Loucy (cell line): ENCODE measurements around the gene ZNF648.

Source experiments
- H2AFZ ChIP-seq: fragments of 200-600 bp; sonication (generic); 2 replicates; pipeline ENCODE4 v1.6.0; 2016; ENCODE audit warnings: antibody characterized with exemption, mild to moderate bottlenecking, low read length, moderate library complexity
- H3F3A ChIP-seq: fragments of 200-600 bp; 2 replicates; pipeline ENCODE4 v1.6.0; 2016; ENCODE audit warnings: antibody characterized with exemption, low read depth, mild to moderate bottlenecking
- H3K27me3 ChIP-seq: fragments of 200-600 bp; sonication (generic); 2 replicates; pipeline ENCODE4 v1.6.1; 2014; ENCODE audit warnings: low read length, mild to moderate bottlenecking; ENCODE audit not compliant: insufficient read depth, poor library complexity, severe bottlenecking
- H3K36me3 ChIP-seq: fragments of 200-600 bp; sonication (generic); 2 replicates; pipeline ENCODE4 v1.6.1; 2016; ENCODE audit warnings: low read length; ENCODE audit not compliant: insufficient read depth
- H3K4me1 ChIP-seq: fragments of 200-600 bp; sonication (generic); 2 replicates; pipeline ENCODE4 v1.5.1; 2014; ENCODE audit warnings: low read length, mild to moderate bottlenecking; ENCODE audit not compliant: insufficient read depth, poor library complexity, severe bottlenecking
- H3K4me2 ChIP-seq: fragments of 200-600 bp; sonication (generic); 2 replicates; pipeline ENCODE4 v1.6.0; 2014; ENCODE audit warnings: antibody characterized with exemption, low read length, low read depth, mild to moderate bottlenecking; ENCODE audit not compliant: poor library complexity, severe bottlenecking
- H3K4me3 ChIP-seq: fragments of 200-600 bp; sonication (generic); 2 replicates; pipeline ENCODE4 v1.5.1; 2014; ENCODE audit warnings: low read length, mild to moderate bottlenecking, mixed read lengths; ENCODE audit not compliant: poor library complexity, severe bottlenecking
- H3K79me2 ChIP-seq: fragments of 200-600 bp; sonication (generic); 2 replicates; pipeline ENCODE4 v1.6.1; 2014; ENCODE audit warnings: low read length; ENCODE audit not compliant: insufficient read depth
- H3K9ac ChIP-seq: fragments of 200-600 bp; sonication (generic); 2 replicates; pipeline ENCODE4 v1.6.0; 2014; ENCODE audit warnings: mild to moderate bottlenecking, low read depth, low read length, moderate library complexity; ENCODE audit not compliant: poor library complexity, severe bottlenecking
- H3K9me2 ChIP-seq: fragments of 200-600 bp; sonication (generic); replicated peaks from 2 replicates; pipeline ENCODE4 v1.6.1; 2016; ENCODE audit warnings: low read depth, low read length, mixed read lengths
- H3K9me3 ChIP-seq: fragments of 200-600 bp; sonication (generic); 2 replicates; pipeline ENCODE4 v1.6.1; 2014; ENCODE audit warnings: mild to moderate bottlenecking, antibody characterized with exemption, low read length, low read depth; ENCODE audit not compliant: insufficient read depth
- H4K20me1 ChIP-seq: fragments of 200-600 bp; sonication (generic); 2 replicates; pipeline ENCODE4 v1.6.0; 2014; ENCODE audit warnings: antibody characterized with exemption, low read length, mild to moderate bottlenecking; ENCODE audit not compliant: insufficient read depth, poor library complexity, severe bottlenecking
- CTCF ChIP-seq: fragments of 200-600 bp; sonication (generic); conservative IDR thresholded peaks from 2 replicates; pipeline ENCODE4 v1.5.1; 2014; ENCODE audit warnings: mild to moderate bottlenecking, antibody characterized with exemption, low read length
- EZH2phosphoT487 ChIP-seq: fragments of 200-600 bp; IDR thresholded peaks from 2 replicates; pipeline ENCODE4 v1.6.1; 2018; ENCODE audit warnings: antibody characterized with exemption, mild to moderate bottlenecking, moderate library complexity, borderline replicate concordance

Gene ZNF648

GRCh38 chr1:182062223-182062622 lies 711 bp upstream of the ZNF648 start:
- Histone ChIP-seq H3K79me2 (no peaks in the 10 kb centered on the region), H2AFZ (no peak overlapping the region), H4K20me1 (no peaks in the 10 kb centered on the region), H3K9me2 (no peaks in the 10 kb centered on the region), H3K4me2 (no peak overlapping the region), H3K36me3 (no peaks in the 10 kb centered on the region), H3K4me3 (no peak overlapping the region), H3K4me1 (no peaks in the 10 kb centered on the region), H3K9me3 (no peaks in the 10 kb centered on the region), H3F3A (no peaks in the 10 kb centered on the region), H3K9ac (no peak overlapping the region), H3K27me3 (no peaks in the 10 kb centered on the region)
- no peak for TF ChIP-seq CTCF
- no peak for TF ChIP-seq EZH2phosphoT487

- Histone ChIP-seq H2AFZ (no peak overlapping the region), H3K36me3 (no peaks in the 10 kb centered on the region), H3K9me2 (no peaks in the 10 kb centered on the region), H3K79me2 (no peaks in the 10 kb centered on the region), H3K4me3 (no peak overlapping the region), H3K9ac (no peak overlapping the region), H3F3A (no peaks in the 10 kb centered on the region), H3K4me2 (no peak overlapping the region), H4K20me1 (no peaks in the 10 kb centered on the region), H3K4me1 (no peaks in the 10 kb centered on the region), H3K9me3 (no peaks in the 10 kb centered on the region), H3K27me3 (no peaks in the 10 kb centered on the region)
- TF ChIP-seq CTCF (no peak), EZH2phosphoT487 (no peak)
These were observed 635 bp downstream of the ZNF648 start for GRCh38 chr1:182060877-182061276.

GRCh38 chr1:182059936-182060335 lies 1.6 kb downstream of the ZNF648 start:
- Histone ChIP-seq H3K4me1 (no peaks in the 10 kb centered on the region), H3K36me3 (no peaks in the 10 kb centered on the region), H3F3A (no peaks in the 10 kb centered on the region), H3K27me3 (no peaks in the 10 kb centered on the region), H3K9ac (no peak overlapping the region), H4K20me1 (no peaks in the 10 kb centered on the region), H3K4me2 (no peak overlapping the region), H2AFZ (no peak overlapping the region), H3K79me2 (no peaks in the 10 kb centered on the region), H3K4me3 (no peak overlapping the region), H3K9me2 (no peaks in the 10 kb centered on the region), H3K9me3 (no peaks in the 10 kb centered on the region)
- no peak for TF ChIP-seq EZH2phosphoT487
- TF ChIP-seq CTCF: no peak
